GM21576 (cell line): ENCODE data around the gene LGR5.
"Not testable (repeated sequence)": the region's sequence is repeated elsewhere in the genome, so short reads cannot be mapped to it uniquely, and the experiment has no call there.

Experiments used
- ATAC-seq: cut with Tn5 transposase; IDR thresholded peaks from one replicate; pipeline ENCODE4 v1.9.1; 2021; ENCODE audit warnings: mild to moderate bottlenecking, moderate library complexity; ENCODE audit not compliant: unreplicated experiment

The LGR5 gene

GRCh38 chr12:71469258-71469750 lies 29.7 kb downstream of the LGR5 start:
- ATAC-seq = no peak

GRCh38 chr12:71472441-71472911 lies 32.9 kb downstream of the LGR5 start:
- ATAC-seq = no peak

GRCh38 chr12:71474791-71475190 lies 35.2 kb downstream of the LGR5 start:
- no peak for ATAC-seq

DNA sequence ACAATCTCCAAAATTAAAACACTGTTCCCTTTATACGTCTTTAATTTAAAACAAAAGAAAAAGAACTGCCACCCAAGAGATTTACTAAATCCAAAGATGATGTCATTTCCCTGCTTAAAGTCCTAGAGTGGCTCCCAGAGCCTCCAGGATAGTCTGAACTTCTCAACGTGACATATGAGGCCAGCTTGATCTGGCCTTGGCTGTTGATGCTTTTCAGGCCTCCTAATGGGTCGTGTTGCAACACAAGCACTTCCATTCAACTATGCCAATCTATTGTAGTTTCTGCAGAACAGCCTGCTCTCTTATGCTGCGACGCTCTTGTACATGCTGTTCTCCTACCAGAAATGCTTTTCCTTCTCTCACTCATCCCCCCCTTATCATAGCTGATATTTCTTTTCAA lies 35.7 kb downstream of the LGR5 start:
- no peak for ATAC-seq

DNA sequence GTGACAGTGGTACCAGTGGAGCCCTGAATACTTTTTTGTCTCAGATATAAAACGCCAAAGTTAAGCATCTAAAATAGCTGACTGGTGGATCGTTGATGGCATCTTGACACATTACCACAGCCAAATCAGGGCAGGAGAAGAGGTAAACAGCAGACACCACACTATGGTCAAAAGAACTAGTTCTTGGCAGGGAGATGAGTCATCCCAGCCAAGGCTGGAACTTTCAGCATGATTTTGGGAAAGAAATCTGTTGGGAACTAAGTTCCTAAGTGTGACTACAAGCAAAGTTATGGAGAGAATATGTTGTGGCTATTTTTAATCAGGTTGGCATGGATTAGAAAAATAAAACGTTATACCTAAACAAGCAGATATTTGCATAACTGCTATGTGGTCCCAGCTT lies 36.9 kb downstream of the LGR5 start:
- ATAC-seq = no peak

DNA sequence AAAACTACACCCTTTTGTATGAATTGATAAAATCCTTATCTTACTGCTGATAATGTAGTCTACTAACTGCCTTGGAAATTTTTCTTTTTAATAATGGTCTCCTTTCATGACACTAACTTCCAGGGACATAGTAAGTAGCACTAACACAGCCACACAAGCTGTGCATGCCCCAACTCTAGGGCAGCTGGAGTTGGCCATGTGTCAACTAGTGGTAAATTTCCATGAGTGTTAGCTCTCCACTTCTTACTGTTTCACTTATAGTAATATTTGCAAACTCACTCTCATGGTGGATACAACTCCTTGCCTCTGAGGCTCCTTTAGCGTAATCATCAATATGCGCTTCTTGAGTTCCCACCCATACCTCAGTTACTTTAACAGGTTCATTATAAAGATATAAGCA lies 38.0 kb downstream of the LGR5 start:
- ATAC-seq = no peak

DNA sequence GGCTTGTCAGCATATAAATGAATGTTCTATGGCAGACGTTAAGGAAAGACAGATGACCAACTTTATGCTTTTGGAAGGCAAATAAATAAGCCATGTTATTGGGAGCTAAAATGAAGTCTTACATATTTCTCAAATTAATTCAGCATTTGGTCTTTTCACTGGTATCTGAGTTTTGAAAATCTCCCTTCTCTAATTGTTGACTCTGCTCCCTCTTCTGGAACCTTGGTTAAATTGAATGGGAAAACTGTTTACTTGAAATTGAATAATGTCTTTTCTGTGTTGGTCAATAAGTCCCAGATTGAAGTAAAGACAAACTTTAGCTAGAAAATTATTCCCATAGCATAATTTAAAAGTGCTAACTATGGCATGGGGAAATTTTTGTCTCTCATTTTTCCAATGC lies 38.7 kb downstream of the LGR5 start:
- no peak for ATAC-seq

- no peak for ATAC-seq
Observed at GRCh38 chr12:71484272-71484905, 44.8 kb downstream of the LGR5 start.

GRCh38 chr12:71490844-71491243 lies 51.2 kb downstream of the LGR5 start:
- not testable (repeated sequence) for ATAC-seq

GRCh38 chr12:71492604-71493003 lies 53.0 kb downstream of the LGR5 start:
- no peak for ATAC-seq

- ATAC-seq = no peak
Observed at GRCh38 chr12:71499834-71500233, 60.2 kb downstream of the LGR5 start.

DNA sequence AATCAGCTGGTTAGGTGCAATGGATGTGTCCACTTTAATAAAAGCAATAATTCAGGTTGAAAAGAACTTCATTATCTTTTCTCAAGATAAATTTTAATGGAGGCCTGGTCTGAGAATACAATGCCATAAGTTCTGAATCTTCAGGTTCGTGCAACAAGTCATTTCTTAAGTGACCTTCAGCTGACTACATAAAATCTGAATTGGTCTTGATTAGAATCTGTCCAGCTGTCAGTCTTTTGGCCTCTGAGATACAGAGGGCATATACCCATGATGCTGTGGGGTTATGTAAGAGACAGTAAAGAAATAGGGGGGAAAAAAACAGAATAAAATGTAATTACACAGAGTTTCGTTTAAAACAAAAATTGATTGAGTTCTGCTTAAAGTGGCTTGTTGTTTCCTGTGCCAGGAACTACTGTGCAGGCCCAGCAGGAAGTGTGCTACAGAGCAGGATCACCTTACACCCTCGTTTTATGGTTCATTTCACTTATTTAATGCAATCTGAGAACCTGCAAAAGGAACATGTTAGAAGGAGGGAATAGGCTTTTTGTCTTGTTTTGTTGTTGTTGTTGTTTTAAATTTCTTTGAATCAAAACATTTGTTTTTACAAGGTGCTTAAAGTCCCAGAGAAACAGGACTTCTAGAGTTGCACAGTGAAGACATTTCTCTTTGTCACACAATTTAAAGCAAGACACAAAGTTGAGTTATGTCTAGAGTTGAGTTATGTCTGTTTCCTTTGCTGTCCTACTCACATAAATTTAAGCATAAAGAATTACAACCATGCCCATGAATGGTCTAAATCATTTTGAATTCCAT lies 64.2 kb downstream of the LGR5 start:
- no peak for ATAC-seq

- ATAC-seq = no peak
Observed at GRCh38 chr12:71504476-71504875, 64.9 kb downstream of the LGR5 start.

DNA sequence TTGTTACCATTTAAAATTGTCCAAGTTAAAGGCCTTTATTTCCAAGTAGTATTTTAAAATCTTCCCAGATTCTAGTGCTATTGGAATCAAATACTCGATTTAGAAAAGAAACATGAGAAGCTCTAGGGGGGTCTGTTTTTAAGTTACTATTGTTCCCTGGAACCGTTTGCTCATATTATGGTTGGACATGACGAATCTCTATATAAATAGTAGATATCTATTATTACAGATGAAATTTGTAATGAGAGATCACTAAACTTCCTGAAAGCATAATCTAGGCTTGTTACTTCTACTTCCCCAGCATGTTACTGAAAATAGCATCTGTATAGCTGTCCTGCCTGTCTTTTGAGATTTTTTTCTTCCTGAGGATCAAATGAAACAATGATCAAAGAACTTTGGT lies 70.1 kb downstream of the LGR5 start:
- no peak for ATAC-seq

- ATAC-seq = no peak
Observed at GRCh38 chr12:71517145-71517846, 77.7 kb downstream of the LGR5 start.

DNA sequence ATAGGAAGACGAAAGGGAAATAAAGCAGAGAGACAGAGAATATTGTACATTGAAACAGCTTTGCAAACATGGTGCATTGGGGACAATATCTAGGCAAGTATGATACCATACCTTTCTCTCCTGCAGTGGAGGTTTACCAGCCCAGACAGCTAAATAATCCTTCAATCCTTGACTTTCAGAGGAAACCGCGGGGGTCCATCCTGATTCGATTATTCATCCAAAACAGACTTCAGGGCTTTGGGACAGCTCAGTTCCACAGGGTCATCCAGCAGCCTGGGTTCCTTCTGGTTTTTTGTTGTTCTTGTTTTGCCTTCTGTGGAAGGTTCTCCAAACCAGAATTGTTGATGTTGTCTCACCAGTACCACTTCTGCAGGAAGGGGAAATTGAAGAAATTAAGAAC lies 81.5 kb downstream of the LGR5 start:
- ATAC-seq = no peak

DNA sequence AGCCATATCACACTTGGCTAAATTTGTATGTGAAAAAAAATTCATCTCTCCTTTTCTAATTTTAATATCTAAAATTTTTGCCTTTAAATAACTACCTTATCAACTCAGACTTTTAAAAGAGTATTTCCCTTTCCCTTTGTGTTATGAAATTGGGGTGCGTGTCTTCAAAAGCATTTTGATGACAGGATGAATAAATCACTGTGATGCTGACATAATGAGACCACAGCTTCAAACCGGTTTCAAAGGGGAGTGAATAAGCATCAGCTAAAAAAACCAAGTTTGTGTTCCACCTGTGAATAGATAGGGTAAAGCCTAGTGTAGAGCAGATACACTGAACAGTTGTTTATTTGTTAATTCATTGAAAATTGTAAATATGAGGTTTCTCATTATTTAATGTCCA lies 85.0 kb downstream of the LGR5 start:
- no peak for ATAC-seq

DNA sequence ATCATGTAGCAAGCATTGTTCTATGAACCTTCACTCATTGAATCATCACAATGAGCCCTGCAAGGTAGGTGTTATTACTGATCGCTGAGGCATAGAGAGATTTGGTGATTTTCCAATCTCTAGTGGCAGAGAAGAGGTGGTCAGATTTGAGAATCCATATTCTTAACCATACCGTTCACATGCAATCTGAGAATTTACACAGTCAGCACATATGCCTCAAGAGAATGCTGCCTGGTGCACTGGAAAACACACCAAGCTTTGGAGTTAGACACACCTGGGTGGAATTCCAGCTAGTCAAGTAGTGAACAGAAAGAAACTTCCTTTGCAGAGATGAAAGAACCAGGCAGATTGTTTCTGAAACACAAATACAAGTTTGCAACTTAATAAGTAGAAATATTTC lies 94.1 kb downstream of the LGR5 start:
- ATAC-seq = no peak

- peak; percentile 61 for ATAC-seq
Observed at GRCh38 chr12:71536279-71536938, 96.8 kb downstream of the LGR5 start.

- ATAC-seq = no peak
Observed at GRCh38 chr12:71536939-71537622, 97.5 kb downstream of the LGR5 start.

DNA sequence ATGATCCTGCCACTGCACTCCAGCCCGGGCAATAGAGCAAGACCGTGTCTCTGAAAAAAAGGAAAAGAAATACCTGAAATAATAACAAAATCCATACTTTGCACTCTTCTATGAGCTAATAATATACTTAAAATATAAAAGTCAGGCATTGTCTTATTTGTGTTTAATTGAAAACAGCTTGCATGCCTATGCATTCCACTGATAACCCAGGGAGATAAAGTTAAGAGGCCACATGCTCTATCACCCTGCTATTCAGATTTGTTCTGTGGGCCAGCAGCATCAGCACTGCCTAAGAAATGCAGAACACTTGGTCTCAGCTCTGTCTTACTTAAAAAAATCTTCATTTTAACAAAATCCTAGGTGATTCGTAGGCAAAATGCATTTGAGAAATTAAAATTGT lies 99.2 kb downstream of the LGR5 start:
- ATAC-seq = no peak
